Stomach (tissue), 9 donors: ENCODE results near the gene PPP3CA. TPM values are rescaled to one million over a fixed set of nuclear protein-coding genes. Genes with fewer than 3 reads are reported as not detected.

Experiments used
- DNase-seq, 2 donors: peaks; one replicate each; pipeline versions ENCODE4 v3.0.0 to v3.0.0-alpha.2; 2013 to 2019
- H3K27ac ChIP-seq, 5 donors: fragments of 200-600 bp in 4 of 5; sonication (generic) in 4 of 5; one replicate each; pipeline ENCODE4 v1.5.1; 2013 to 2019; ENCODE audit warnings: mild to moderate bottlenecking in 1 of 5, moderate library complexity in 1 of 5
- H3K27me3 ChIP-seq, 3 donors: fragments of 200-600 bp; sonication (generic); one replicate each; pipeline ENCODE4 v1.5.1; 2017 to 2019; ENCODE audit warnings: mixed run types in 1 of 3
- H3K36me3 ChIP-seq, 4 donors: fragments of 200-600 bp; sonication (generic); 1 replicate in 3 of 4; 2 replicates in 1 of 4; pipeline ENCODE4 v1.5.1; 2016 to 2019
- H3K4me1 ChIP-seq, 4 donors: fragments of 200-600 bp; sonication (generic); one replicate each; pipeline ENCODE4 v1.5.1; 2016 to 2019
- H3K4me3 ChIP-seq, 4 donors: fragments of 200-600 bp; sonication (generic) in 3 of 4; one replicate each; pipeline ENCODE4 v1.5.1; 2016 to 2019; ENCODE audit warnings: mild to moderate bottlenecking in 1 of 4
- H3K9me3 ChIP-seq, 4 donors: fragments of 200-600 bp; sonication (generic); one replicate each; pipeline ENCODE4 v1.5.1; 2016 to 2019
- EP300 ChIP-seq: sonication (generic); formaldehyde crosslinking; IDR thresholded peaks from one replicate; pipeline ENCODE4 v1.6.1; 2017; ENCODE audit warnings: antibody characterized with exemption
- POLR2A ChIP-seq, 4 donors: fragments of 450-650 bp; IDR thresholded peaks; one replicate each; pipeline ENCODE4 v1.6.1; 2016; ENCODE audit warnings: antibody characterized with exemption in 4 of 4, control low read depth in 2 of 4, mild to moderate bottlenecking in 1 of 4, moderate library complexity in 1 of 4
- POLR2AphosphoS5 ChIP-seq, 3 donors: sonication (generic); formaldehyde crosslinking; IDR thresholded peaks; one replicate each; pipeline ENCODE4 v1.6.1; 2016; ENCODE audit warnings: antibody characterized with exemption in 3 of 3
- WGBS, 5 donors: extraction: QIAGEN DNeasy Blood & Tissue Kit in 3 of 5; methylation state at CpG; one replicate each; pipeline versions ENCODE4 v1.1.5 to v1.1.7; 2013 to 2018; 5-methylcytosine and 5-hydroxymethylcytosine counted together
- intact Hi-C: fragments of 100-400 bp; cut with DNase I; formaldehyde crosslinking; loops from one replicate; pipeline ENCODE4 v1.15.1; 2023; ENCODE audit warnings: low total_unique reads
- polyA plus RNA-seq, 3 donors: library from polyadenylated mRNA; stranded (reverse); fragments of 200-250 nt; gene quantifications; one replicate each; pipeline ENCODE4 v1.2.3, GENCODE V29; 2013
- total RNA-seq, 5 donors: library from RNA; depleted of rRNA; stranded (reverse); fragments of >200 nt; gene quantifications; one replicate each; pipeline versions ENCODE4 v1.1.0 to v1.2.3, GENCODE V29; 2014 to 2016
- TF ChIP-seq, protein P1 (sequence below), 7 experiments: fragments of 450-650 bp in 4 of 7; fragments of 200-600 bp in 3 of 7; sonication (generic) in 3 of 7; IDR thresholded peaks; one replicate each; pipeline ENCODE4 v1.5.1; 2016 to 2019; ENCODE audit warnings: antibody characterized with exemption in 7 of 7, control low read depth in 2 of 7, mild to moderate bottlenecking in 1 of 7
- donor health status: healthy with polysubstance abuse.
- donor health status: Bipolar disorder and iron deficiency.
- donor health status: healthy.

PPP3CA gene
- total and polyA plus RNA-seq, 8 donors = 8.9 to 62.4 (median 20.6) TPM

DNA sequence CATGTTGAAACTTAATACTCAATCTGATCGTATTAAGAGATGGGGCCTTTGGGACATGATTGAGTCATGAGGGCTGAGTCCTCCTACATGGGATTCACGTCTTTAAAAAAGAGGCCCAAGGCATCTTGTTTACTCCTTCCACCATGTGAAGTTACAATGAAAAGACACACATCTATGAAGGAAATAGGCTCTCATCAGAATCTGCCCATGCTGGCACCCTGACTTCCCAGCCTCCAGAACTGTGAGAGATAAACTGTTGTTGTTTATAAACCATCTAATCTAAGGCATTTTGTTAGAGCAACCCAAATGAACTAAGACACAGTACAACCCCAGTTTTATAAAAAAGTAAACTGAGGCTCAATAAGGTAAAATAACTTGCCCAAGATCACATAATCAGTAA lies 32.3 kb downstream of the PPP3CA start:
- H3K27me3 ChIP-seq = no peaks in the 10 kb centered on the region
- H3K27ac ChIP-seq = no peak overlapping the region
- 85 to 100% (median 95%) methylated on average over 2 of the region's 2 CpGs for WGBS, 5 donors
- intact Hi-C loops = no loop called here
- peaks cover 0 to 4% (median 0%) of the 10 kb centered on the region in 4 donors for H3K9me3 ChIP-seq
- no peaks in the 10 kb centered on the region for H3K36me3 ChIP-seq
- H3K4me1 ChIP-seq = peaks cover 0 to 18% (median 7%) of the 10 kb centered on the region in 4 donors
- TF ChIP-seq POLR2A (IDR thresholded peaks at IDR 0.05) = no peak
- TF ChIP-seq EP300 = no peak
- TF ChIP-seq POLR2AphosphoS5 (IDR thresholded peaks at IDR 0.05) = no peak
- TF ChIP-seq, protein P1, sequence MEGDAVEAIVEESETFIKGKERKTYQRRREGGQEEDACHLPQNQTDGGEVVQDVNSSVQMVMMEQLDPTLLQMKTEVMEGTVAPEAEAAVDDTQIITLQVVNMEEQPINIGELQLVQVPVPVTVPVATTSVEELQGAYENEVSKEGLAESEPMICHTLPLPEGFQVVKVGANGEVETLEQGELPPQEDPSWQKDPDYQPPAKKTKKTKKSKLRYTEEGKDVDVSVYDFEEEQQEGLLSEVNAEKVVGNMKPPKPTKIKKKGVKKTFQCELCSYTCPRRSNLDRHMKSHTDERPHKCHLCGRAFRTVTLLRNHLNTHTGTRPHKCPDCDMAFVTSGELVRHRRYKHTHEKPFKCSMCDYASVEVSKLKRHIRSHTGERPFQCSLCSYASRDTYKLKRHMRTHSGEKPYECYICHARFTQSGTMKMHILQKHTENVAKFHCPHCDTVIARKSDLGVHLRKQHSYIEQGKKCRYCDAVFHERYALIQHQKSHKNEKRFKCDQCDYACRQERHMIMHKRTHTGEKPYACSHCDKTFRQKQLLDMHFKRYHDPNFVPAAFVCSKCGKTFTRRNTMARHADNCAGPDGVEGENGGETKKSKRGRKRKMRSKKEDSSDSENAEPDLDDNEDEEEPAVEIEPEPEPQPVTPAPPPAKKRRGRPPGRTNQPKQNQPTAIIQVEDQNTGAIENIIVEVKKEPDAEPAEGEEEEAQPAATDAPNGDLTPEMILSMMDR (IDR thresholded peaks at IDR 0.05) = no peak
- DNase-seq = no peak
- no peak overlapping the region for H3K4me3 ChIP-seq

DNA sequence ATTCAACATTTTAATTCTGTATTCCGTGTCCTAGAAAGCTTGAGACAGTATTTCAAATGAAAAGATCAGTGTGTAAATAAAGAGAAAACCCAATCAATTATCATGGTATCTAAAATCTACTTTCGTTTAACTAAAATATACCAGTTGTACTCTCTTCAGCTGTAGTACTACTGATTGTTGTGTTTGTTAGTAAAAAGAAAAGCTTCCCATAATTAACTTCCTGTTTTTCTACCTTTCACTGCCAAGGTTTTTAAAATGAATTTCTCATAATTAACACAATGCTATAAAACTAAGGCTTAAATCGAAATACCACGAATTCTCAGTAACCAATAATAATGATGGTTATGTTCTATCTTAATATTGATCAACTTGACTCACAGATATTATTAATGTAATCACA lies 37.4 kb downstream of the PPP3CA start:
- H3K27me3 ChIP-seq = no peaks in the 10 kb centered on the region
- no peaks in the 10 kb centered on the region for H3K9me3 ChIP-seq
- TF ChIP-seq, protein P1 (IDR thresholded peaks at IDR 0.05) = no peak
- no peak for TF ChIP-seq EP300
- no peak for TF ChIP-seq POLR2A (IDR thresholded peaks at IDR 0.05)
- TF ChIP-seq POLR2AphosphoS5 (IDR thresholded peaks at IDR 0.05) = no peak
- 76 to 80% (median 77%) methylated on average over 4 of the region's 4 CpGs for whole genome bisulfite sequencing, 5 donors
- H3K27ac ChIP-seq = no peak overlapping the region
- intact Hi-C loops = no loop called here
- no peak overlapping the region for H3K4me3 ChIP-seq
- peaks cover 12 to 63% (median 35%) of the 10 kb centered on the region in 4 donors for H3K4me1 ChIP-seq
- no peaks in the 10 kb centered on the region for H3K36me3 ChIP-seq
- no peak for DNase-seq

DNA sequence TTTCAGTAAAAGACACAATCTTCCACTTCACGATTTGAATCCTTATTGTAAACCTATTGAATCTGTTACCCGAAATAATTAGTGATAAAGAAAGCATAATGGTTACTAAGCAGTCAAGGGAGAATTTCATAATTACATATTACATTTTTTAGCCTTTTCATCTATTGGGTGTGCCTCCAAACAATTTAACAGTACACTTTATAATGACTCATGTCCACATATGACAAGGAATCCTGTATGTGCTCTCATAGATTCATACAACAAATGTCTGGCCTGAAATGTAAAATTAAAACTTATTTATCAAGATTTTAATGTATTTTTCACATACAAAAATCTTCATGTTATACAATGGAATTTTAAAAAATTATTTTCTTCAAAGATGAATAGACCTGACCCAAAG lies 39.4 kb downstream of the PPP3CA start:
- Histone ChIP-seq H3K9me3 (no peaks in the 10 kb centered on the region), H3K4me1 (peaks cover 12 to 64% (median 35%) of the 10 kb centered on the region in 4 donors), H3K36me3 (no peaks in the 10 kb centered on the region), H3K27ac (peak overlapping the region in 2 of 5 donors; percentile 19 to 52), H3K27me3 (no peaks in the 10 kb centered on the region), H3K4me3 (no peak overlapping the region)
- intact Hi-C loops = no loop called here
- 71 to 91% (median 73%) methylated on average over 2 of the region's 2 CpGs for WGBS, 5 donors
- DNase-seq = no peak
- TF ChIP-seq POLR2AphosphoS5 (IDR thresholded peaks at IDR 0.05) (no peak), POLR2A (IDR thresholded peaks at IDR 0.05) (no peak), EP300 (no peak)
- TF ChIP-seq, protein P1 (IDR thresholded peaks at IDR 0.05) = no peak

DNA sequence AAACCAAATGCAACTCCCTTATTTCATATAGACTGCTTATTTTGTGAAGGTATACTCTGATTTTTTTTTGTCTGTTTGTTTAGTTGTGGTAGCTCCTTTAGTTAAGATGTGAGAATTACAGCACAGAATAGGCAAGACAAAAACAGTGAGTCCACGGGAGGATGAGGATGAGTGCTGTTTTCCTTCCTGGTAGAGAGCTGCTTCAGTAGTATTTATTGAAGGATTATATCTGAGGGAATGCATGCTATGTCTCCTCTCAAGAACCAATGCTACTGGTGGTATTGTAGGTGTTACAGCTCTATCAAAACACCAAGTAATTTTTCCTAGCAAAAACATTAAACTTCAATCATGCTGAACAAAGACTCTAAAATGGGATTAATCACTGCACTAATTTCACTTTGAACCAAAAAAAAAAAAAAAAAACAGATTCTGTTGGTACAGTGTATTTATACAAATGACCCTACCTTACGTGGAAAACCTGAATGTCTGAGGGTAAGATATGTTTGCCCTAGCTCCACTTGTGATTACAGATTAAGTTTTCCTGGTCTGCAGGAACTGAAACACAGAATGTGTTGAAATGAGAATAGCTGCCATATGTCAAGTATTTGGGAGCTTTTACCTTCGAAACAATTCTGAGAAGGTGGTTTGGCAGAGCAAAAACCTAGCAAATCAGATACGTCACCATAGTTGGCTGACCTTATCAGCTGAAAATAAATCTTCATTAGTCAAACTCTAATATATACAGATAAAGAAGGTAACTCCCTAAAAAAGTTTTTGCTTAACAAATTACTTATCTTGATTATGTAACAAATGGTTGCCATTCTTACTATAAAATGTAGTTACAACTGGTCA lies 40.3 kb downstream of the PPP3CA start:
- DNase-seq = peak in 1 of 2 donors; percentile 13
- intact Hi-C loops = no loop called here
- Histone ChIP-seq H3K36me3 (no peaks in the 10 kb centered on the region), H3K4me1 (peaks cover 12 to 60% (median 35%) of the 10 kb centered on the region in 4 donors), H3K27ac (peak overlapping the region in 3 of 5 donors; percentile 19 to 52 (median 31)), H3K4me3 (no peak overlapping the region), H3K9me3 (no peaks in the 10 kb centered on the region), H3K27me3 (no peaks in the 10 kb centered on the region)
- 30 to 50% (median 37%) methylated on average over 4 of the region's 4 CpGs for WGBS, 5 donors
- TF ChIP-seq, protein P1 (IDR thresholded peaks at IDR 0.05) = no peak
- no peak for TF ChIP-seq POLR2A (IDR thresholded peaks at IDR 0.05)
- no peak for TF ChIP-seq POLR2AphosphoS5 (IDR thresholded peaks at IDR 0.05)
- no peak for TF ChIP-seq EP300
